ENCODE results near the gene FMN2. TPM values are rescaled to one million over a fixed set of nuclear protein-coding genes. Genes with fewer than 3 reads are reported as not detected.

The FMN2 gene
- total and polyA plus RNA-seq, 4 donors, result 0.14 to 2.7 (median 1.2) TPM

- TF ChIP-seq, protein P1, sequence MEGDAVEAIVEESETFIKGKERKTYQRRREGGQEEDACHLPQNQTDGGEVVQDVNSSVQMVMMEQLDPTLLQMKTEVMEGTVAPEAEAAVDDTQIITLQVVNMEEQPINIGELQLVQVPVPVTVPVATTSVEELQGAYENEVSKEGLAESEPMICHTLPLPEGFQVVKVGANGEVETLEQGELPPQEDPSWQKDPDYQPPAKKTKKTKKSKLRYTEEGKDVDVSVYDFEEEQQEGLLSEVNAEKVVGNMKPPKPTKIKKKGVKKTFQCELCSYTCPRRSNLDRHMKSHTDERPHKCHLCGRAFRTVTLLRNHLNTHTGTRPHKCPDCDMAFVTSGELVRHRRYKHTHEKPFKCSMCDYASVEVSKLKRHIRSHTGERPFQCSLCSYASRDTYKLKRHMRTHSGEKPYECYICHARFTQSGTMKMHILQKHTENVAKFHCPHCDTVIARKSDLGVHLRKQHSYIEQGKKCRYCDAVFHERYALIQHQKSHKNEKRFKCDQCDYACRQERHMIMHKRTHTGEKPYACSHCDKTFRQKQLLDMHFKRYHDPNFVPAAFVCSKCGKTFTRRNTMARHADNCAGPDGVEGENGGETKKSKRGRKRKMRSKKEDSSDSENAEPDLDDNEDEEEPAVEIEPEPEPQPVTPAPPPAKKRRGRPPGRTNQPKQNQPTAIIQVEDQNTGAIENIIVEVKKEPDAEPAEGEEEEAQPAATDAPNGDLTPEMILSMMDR (IDR thresholded peaks at IDR 0.05; ENCODE audit: control extremely low read depth, extremely low read depth), result no peak
- Histone ChIP-seq H3K36me3 (ENCODE audit: control insufficient read depth in 4 of 4, insufficient read depth in 4 of 4, low read length in 4 of 4) (no peaks in the 10 kb centered on the region), H3K4me1 (ENCODE audit: control insufficient read depth in 5 of 5, insufficient read depth in 5 of 5, low read length in 5 of 5) (no peaks in the 10 kb centered on the region), H3K27ac (ENCODE audit: low read depth in 1 of 2, low read length in 1 of 2) (no peak overlapping the region), H3K4me3 (no peak overlapping the region), H3K9me3 (ENCODE audit: control insufficient read depth in 4 of 4, insufficient read depth in 3 of 4, low read length in 3 of 4) (peaks cover 0 to 9% (median 0%) of the 10 kb centered on the region in 4 donors), H3K27me3 (ENCODE audit: control insufficient read depth in 3 of 3, insufficient read depth in 3 of 3, low read length in 2 of 3) (no peaks in the 10 kb centered on the region), H3K9ac (ENCODE audit: insufficient read depth in 1 of 2, low read length in 2 of 2) (no peak overlapping the region)
- ATAC-seq (ENCODE audit: insufficient read depth, low FRiP score), result no peak
- WGBS, 2 donors, result 67 to 72% methylated on average over 3 of the region's 3 CpGs
- DNase-seq, result no peak
Observed at GRCh38 chr1:240074908-240075307, 16.8 kb upstream of the FMN2 start.

GRCh38 chr1:240084337-240084736 lies 7.3 kb upstream of the FMN2 start:
- DNase-seq, result no peak
- TF ChIP-seq, protein P1 (IDR thresholded peaks at IDR 0.05; ENCODE audit: control extremely low read depth, extremely low read depth), result no peak
- Histone ChIP-seq H3K4me3 (no peak overlapping the region), H3K9ac (ENCODE audit: insufficient read depth in 1 of 2, low read length in 2 of 2) (no peak overlapping the region), H3K9me3 (ENCODE audit: control insufficient read depth in 4 of 4, insufficient read depth in 3 of 4, low read length in 3 of 4) (peaks cover 0 to 4% (median 0%) of the 10 kb centered on the region in 4 donors), H3K27ac (ENCODE audit: low read depth in 1 of 2, low read length in 1 of 2) (no peak overlapping the region), H3K4me1 (ENCODE audit: control insufficient read depth in 5 of 5, insufficient read depth in 5 of 5, low read length in 5 of 5) (no peaks in the 10 kb centered on the region), H3K36me3 (ENCODE audit: control insufficient read depth in 4 of 4, insufficient read depth in 4 of 4, low read length in 4 of 4) (no peaks in the 10 kb centered on the region), H3K27me3 (ENCODE audit: control insufficient read depth in 3 of 3, insufficient read depth in 3 of 3, low read length in 2 of 3) (peaks cover 0 to 16% (median 9%) of the 10 kb centered on the region in 3 donors)
- no peak for ATAC-seq (ENCODE audit: insufficient read depth, low FRiP score)
- 32 to 64% methylated on average over 1 of the region's 1 CpG for WGBS, 2 donors

DNA sequence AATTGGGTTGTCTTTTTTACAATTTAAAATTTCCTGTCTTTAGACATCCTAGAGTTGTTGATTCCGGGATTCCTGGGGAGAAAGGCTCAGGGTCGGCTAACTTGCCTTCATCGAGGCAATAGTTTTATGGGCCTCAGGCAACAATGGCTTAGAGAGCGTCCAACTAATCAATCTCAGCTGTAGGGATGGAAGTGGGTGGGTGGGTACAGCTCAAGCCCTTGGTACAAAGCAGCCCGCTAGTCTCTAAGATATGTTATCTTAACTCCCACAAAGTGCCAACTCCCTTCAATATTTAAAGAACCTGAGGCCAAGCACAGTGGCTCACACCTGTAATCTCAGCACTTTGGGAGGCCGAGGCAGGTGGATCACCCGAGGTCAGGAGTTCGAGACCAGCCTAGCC lies 6.9 kb upstream of the FMN2 start:
- H3K9me3 ChIP-seq (ENCODE audit: control insufficient read depth in 4 of 4, insufficient read depth in 3 of 4, low read length in 3 of 4), result peaks cover 0 to 2% (median 0%) of the 10 kb centered on the region in 4 donors
- DNase-seq (no peak), ATAC-seq (ENCODE audit: insufficient read depth, low FRiP score) (no peak)
- no peaks in the 10 kb centered on the region for H3K36me3 ChIP-seq (ENCODE audit: control insufficient read depth in 4 of 4, insufficient read depth in 4 of 4, low read length in 4 of 4)
- H3K4me1 ChIP-seq (ENCODE audit: control insufficient read depth in 5 of 5, insufficient read depth in 5 of 5, low read length in 5 of 5), result no peaks in the 10 kb centered on the region
- 73 to 74% methylated on average over 8 of the region's 8 CpGs for WGBS, 2 donors
- TF ChIP-seq, protein P1 (IDR thresholded peaks at IDR 0.05; ENCODE audit: control extremely low read depth, extremely low read depth), result no peak
- peaks cover 0 to 21% (median 12%) of the 10 kb centered on the region in 3 donors for H3K27me3 ChIP-seq (ENCODE audit: control insufficient read depth in 3 of 3, insufficient read depth in 3 of 3, low read length in 2 of 3)
- no peak overlapping the region for H3K9ac ChIP-seq (ENCODE audit: insufficient read depth in 1 of 2, low read length in 2 of 2)
- H3K27ac ChIP-seq (ENCODE audit: low read depth in 1 of 2, low read length in 1 of 2), result no peak overlapping the region
- H3K4me3 ChIP-seq, result no peak overlapping the region

GRCh38 chr1:240086726-240087125 lies 5.0 kb upstream of the FMN2 start:
- ATAC-seq (ENCODE audit: insufficient read depth, low FRiP score) (no peak), DNase-seq (no peak)
- 74 to 81% methylated on average over 1 of the region's 1 CpG for WGBS, 2 donors
- Histone ChIP-seq H3K9me3 (ENCODE audit: control insufficient read depth in 4 of 4, insufficient read depth in 3 of 4, low read length in 3 of 4) (peaks cover 0 to 2% (median 0%) of the 10 kb centered on the region in 4 donors), H3K4me3 (no peak overlapping the region), H3K27me3 (ENCODE audit: control insufficient read depth in 3 of 3, insufficient read depth in 3 of 3, low read length in 2 of 3) (peaks cover 0 to 36% (median 28%) of the 10 kb centered on the region in 3 donors), H3K27ac (ENCODE audit: low read depth in 1 of 2, low read length in 1 of 2) (no peak overlapping the region), H3K36me3 (ENCODE audit: control insufficient read depth in 4 of 4, insufficient read depth in 4 of 4, low read length in 4 of 4) (no peaks in the 10 kb centered on the region), H3K9ac (ENCODE audit: insufficient read depth in 1 of 2, low read length in 2 of 2) (no peak overlapping the region), H3K4me1 (ENCODE audit: control insufficient read depth in 5 of 5, insufficient read depth in 5 of 5, low read length in 5 of 5) (peaks cover 0 to 3% (median 0%) of the 10 kb centered on the region in 5 donors)
- TF ChIP-seq, protein P1 (IDR thresholded peaks at IDR 0.05; ENCODE audit: control extremely low read depth, extremely low read depth), result no peak
